ACHN (cell line): ENCODE results near the gene LRRC55.

Experiments
- DNase-seq: peaks from one replicate; pipeline ENCODE4 v3.0.0-alpha.2; 2015
- in situ Hi-C: cut with HindIII; loops from 2 replicates; pipeline ENCODE4 v1.10.0; 2017; ENCODE audit warnings: low sequenced_read_pairs, low pct_ligation_motif_present, low pct_unique_long_range_greater_than_20kb

LRRC55 gene

DNA sequence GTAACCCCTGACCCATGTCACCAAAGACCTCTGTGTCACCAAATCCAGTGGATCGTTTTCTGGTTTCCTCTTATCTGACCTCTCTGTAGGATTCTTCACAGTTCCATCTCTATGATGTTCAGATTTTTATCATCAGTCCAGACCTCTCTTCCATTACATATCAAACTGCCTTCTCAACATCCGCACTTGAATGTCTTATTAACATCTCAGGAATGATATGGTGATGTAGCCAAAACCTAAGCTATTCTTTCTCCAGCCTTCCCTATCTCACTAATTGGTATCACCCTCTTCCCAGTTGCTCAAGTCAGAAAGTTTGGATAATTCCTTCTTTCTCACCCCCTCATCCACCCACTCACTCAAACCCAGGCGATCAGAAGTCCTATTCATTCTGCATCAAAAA, 41.8 kb downstream of the LRRC55 start:
- in situ Hi-C loops = no loop called here
- no peak for DNase-seq

DNA sequence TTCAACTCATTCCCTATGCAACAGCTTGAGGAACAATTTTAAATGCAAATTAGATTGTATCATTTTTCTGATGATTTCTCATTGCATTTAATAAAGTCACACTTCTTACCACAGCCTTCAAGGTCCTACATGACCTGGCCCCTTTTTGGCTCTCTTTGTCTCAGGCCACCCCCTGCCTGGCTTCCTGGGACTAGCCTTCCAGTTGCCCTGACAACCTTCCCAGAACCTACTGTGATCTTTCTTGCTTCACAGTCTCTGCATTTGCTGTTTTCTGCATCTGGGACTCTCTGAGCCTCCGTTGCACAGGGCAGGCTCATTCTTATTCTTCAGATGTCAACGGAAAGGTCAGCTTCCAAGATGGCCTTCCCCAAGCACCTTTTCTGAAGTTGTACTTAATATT, 42.4 kb downstream of the LRRC55 start:
- DNase-seq = no peak
- in situ Hi-C loops = no loop called here

DNA sequence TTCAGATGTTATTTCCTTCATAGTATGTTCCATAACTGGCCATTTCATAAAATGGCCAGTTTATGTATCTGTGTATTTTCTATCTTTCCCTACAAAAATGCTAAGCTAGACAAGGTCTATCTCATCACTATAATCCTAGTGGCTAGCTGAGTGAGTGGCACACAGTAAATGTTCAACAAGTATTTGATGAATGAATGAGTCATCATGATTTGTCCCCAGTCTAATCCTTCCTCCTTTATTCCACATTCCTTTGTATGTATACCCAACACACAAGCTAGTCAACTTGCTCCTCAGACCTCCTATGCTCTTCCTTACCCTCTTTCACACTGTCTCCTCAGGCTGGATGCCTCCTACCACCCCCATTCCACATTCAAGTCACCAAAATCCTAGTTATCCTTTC, 42.8 kb downstream of the LRRC55 start:
- in situ Hi-C loops = no loop called here
- DNase-seq = peak; percentile 14

DNA sequence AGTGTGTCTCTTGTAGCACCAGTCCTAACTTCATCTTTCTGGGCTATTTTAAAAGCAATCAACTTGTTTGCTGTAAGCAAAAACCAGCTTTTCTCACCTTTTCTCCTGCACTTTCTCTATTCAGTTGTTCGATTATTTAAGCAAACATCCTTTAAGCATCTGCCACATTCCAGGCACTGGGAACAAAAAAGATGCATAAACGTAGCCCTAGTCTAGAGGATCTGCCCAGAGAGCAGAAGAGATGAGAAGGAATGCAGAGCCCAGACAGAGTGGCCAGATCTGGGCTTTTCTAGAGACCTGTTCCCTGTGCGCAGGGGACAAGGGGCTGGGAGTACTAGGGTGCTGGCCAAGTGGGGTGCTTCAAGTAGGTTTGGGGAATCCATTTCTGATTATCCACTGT, 46.8 kb downstream of the LRRC55 start:
- in situ Hi-C loops = no loop called here

DNA sequence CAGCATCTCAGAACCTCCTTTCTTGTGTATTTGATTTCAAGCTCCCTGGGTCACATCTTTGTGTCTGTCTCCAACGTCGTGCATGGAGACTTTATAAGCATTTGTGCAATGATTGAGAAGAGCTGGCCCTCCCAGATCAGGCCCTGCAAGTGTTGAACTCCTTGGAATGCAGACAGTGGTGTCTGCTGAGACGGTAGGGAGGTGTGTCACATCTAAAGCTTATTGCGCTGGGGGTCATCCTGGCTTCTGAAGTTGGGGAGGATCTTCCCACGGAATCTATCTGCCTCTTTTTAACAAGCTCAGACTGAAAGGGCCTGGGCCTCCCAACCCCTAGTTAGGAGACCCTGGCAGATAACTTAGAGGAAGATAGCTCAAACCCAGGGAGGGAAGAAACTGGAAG, 48.6 kb downstream of the LRRC55 start:
- in situ Hi-C loops = no loop called here
- DNase-seq = no peak

More for the DNA sequence above, 46.8 kb downstream of the LRRC55 start:
- DNase-seq = no peak

DNA sequence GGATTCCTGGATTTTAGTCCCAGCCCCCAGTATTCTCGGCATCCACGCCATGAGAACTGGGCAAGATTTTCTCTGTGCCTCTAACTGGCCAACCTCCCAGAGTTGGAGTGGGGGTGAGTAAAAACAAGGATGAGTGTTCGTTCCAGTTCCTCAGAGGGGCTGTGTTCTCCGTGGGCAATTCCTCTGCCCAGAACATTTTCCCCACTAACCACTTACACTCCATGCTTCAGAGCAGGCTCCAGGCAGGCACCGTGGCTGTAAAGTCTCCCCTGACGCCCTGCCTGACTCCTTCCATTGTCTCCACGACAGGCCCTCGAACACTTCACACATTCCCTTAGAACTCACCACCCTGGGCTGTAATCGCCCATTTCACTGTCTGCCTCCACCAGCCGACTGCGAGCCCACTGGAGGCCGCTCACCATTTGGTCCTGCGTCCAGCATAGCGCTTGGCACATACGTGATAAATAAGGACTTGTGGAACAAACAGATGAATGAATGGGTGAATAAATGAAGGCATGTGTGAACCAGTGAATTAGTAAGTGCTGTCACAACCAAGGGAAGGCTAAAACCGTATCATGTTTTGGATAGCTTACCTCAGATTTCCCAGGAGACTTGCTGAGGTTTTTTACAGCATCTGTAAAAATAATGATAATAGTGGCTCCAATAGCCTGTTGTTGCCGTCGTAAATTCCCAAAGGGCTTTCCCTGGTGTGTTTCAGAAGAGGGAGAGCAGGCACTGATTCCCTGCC, 49.2 kb downstream of the LRRC55 start:
- no peak for DNase-seq
- in situ Hi-C loops = no loop called here

DNA sequence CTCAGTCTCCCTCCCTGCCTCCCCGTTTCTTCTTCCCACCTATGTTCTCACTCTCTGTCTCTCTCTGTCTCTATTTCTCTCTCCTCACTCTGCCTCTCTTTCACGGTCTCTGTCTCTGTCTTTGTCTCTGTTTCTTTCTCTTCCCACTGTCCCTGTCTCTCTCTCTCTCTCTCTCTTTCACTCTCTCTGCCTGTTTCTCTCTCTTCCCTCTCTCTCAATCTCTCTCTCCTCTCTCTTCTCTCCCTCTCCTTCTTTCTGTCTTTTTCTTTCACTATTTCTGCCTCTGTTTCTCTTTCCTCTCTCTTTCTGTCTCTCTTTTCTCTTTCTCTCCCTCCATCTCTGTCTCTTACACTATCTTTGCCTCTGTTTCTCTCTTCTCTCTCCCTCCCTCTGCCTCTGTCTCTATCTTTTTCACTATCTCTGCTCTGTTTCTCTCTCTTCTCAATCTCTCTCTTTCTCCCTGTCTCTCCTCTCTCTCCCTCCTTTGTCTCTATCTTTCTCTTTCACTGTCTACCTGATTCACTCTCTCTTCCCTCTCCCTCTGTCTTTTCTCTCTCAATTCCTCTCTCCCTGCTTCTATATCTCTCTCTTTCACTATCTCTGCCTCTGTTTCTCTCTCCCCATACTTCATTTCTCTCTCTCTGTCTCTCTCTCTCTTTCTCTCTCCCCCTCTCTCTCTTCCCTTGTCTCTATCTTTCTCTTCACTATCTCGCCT, 49.9 kb downstream of the LRRC55 start:
- no peak for DNase-seq
- in situ Hi-C loops = no loop called here

DNA sequence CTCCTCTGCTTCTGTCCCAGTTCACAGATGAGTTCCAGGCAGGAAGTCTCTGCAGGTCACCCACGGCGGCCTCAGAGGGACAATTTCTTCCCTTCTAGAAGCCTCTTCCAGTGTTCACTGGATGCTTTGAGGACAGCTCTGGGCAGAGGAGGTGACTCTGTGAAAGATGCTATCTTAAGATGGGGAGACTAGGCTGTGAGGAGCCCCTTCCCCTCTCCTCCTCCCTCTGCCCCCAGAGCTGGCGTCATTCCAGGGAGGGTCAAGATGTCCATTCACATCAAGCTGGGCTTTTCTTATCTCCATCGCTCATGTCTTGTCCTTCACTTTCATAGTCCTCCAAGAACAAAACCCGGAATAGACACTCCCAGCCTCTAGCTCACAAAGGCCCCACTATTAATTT, 51.9 kb downstream of the LRRC55 start:
- in situ Hi-C loops = no loop called here
- DNase-seq = no peak

DNA sequence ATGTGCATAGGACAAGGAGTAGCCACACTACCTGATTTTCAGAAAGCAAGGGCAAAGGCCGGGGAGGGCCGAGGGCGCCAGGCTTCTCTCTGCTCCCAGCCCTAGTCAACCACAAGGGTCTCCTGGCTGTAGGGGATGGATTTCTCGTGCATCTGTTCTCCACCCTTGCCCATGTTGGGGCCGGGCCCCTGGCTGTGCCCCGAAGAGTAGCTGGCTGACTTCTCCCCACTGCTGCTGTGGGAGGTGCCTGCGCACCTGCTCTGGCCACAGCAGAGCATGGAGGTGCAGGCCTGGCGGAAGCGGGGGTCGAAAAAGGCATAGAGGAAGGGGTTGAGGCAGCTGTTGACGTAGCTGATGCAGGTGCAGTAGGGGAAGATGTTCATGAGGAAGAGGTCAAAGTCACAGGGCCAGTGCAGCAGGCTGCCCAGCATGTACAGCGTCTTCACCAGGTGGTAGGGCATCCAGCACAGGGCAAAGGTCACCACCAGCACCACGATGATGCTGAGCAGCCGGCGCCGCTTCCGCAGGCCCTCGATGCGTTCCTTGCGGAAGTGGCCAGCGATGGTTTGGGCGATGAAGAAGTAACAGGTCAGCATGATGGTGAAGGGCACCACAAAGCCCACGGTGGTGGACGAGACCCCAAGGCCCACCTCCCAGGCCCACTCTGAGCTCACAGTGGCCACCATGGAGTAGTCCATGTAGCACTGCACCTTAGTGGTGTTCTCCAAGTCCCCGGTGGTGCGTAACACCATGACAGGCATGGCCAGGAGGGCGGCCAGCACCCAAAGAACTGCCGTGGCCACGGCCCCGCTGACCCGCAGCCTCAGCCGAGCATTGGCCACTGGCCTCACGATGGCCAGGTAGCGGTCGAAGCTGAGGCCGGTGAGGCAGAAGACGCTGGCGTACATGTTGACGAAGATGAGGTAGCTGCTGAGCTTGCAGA, 54.3 kb downstream of the LRRC55 start:
- in situ Hi-C loops = no loop called here
- no peak for DNase-seq

DNA sequence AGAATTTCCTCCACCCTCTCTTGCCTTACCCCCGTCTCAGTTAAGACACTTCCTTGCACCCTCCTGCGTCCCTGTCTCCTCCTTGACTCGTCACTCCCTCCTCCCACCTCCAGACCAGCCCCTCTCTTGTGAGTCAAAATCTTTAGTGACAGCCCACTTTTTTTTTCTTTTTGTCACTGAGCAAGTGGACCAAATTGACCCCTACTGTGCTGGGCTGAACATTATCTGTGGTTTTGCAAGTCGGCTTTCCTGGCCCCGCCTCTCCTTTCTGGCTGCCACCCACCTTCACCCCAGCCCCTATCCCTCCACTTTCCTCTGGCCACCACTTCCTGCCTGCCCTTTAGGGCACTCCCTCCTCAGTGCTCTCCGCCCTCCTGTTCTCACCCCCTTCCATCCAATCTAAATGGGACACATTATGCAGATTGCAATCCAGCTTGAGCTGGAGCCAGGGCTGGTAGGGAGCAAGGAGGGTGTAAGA, 55.5 kb downstream of the LRRC55 start, which contains the start of gene APLNR:
APLNR (minus strand) TSS at position 47 of the 478 bp plus-strand sequence. CDS start 246 bp downstream, outside the sequence.
- in situ Hi-C loops = no loop called here
- no peak for DNase-seq

DNA sequence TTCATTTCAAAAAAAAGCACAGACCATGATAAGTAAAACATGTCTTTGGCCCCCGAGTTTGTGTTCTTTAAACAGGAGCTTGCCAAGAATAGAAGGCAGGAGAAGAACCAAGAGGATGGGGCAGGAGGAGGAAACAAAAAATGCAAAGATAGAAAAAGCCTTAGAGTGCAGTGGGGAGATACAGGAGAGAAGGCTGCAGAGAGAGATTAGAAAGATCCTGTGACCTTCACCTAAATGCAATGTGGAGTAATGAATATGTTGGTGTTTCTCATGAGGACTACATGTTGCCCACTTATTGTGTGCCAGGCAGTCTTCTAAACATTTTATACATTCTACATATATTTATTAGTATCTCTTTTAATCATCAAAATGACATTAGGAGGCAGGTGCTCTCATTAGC, 57.6 kb downstream of the LRRC55 start:
- in situ Hi-C loops = no loop called here
- no peak for DNase-seq

DNA sequence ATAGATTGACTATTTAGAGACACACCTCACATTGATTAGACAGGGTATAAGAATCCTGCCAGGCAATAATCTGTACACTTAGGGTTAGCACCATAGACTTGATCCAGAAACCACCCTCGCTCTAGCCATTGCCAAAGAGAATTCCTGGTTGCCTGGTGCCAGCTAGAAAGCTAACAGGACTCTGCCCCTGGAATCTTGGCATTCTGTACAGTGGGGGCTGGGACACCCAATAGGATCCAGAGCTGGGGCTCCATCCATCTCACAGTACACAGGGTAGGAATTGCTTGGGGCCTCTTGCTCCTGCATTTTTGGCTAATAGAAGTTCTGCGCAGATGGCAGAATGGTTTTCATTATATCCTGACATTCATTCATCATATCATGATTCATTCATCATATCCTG, 58.3 kb downstream of the LRRC55 start:
- in situ Hi-C loops = no loop called here
- DNase-seq = no peak

DNA sequence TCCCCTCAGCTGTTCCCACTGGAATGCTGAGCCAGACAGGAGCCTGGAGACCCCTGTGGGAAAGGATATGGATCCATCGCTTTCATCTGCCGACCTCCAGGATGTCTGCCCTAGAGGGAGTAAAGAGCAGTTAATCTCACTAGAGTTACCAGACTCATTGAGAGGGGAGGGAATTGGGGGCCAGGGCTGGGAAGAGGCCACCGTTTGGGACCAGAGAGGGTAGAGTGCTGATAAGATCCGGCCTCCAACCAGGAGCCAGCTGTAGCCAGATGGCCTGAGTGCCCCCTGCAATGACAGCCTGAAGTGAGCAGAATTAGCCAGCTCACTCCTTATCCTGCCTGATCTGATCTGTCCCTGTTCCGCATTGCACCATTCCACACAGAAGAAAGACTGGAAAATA, 59.0 kb downstream of the LRRC55 start:
- in situ Hi-C loops = no loop called here
- DNase-seq = no peak
